WTC11 (cell line): ENCODE data around the gene UVRAG. TPM values are rescaled to one million over a fixed set of nuclear protein-coding genes. Genes with fewer than 3 reads are reported as not detected.

Source experiments
- ATAC-seq: fragments of 200-7000 bp; cut with Tn5 transposase; 2 replicates; pipeline ENCODE4 v1.10.0; 2021; ENCODE audit warnings: mild to moderate bottlenecking, moderate library complexity
- CTCF ChIA-PET: fragments of 300-600 bp; sonication (Branson Sonifier 250); formaldehyde crosslinking; loops from one replicate; lab custom pipeline; 2021; ENCODE audit warnings: antibody characterized with exemption; lab: Charles Lee
- POLR2A ChIA-PET: fragments of 350-600 bp; sonication (Branson Sonifier 250); formaldehyde crosslinking; loops from one replicate; lab custom pipeline; 2021; ENCODE audit warnings: antibody characterized with exemption; lab: Charles Lee
- DNase-seq: peaks from one replicate; pipeline ENCODE4 v3.0.0; 2021; ENCODE audit warnings: low spot score
- H3K27ac Mint-ChIP-seq: 2 replicates; pipeline ENCODE4 v1.8.0; 2021; ENCODE audit warnings: mixed read lengths
- H3K27me3 Mint-ChIP-seq: 2 replicates; pipeline ENCODE4 v1.8.0; 2021; ENCODE audit warnings: low read depth, mild to moderate bottlenecking, moderate library complexity, mixed read lengths
- H3K36me3 Mint-ChIP-seq: 2 replicates; pipeline ENCODE4 v1.8.0; 2021; ENCODE audit warnings: mixed read lengths
- H3K4me1 Mint-ChIP-seq: 2 replicates; pipeline ENCODE4 v1.8.0; 2022; ENCODE audit warnings: mixed read lengths
- H3K4me3 Mint-ChIP-seq: 2 replicates; pipeline ENCODE4 v1.8.0; 2021; ENCODE audit warnings: mild to moderate bottlenecking, moderate library complexity, mixed read lengths
- H3K9me3 Mint-ChIP-seq: 2 replicates; pipeline ENCODE4 v1.8.0; 2021; ENCODE audit warnings: mixed read lengths
- CREB1 ChIP-seq: sonication (generic); formaldehyde crosslinking; IDR thresholded peaks from 2 replicates; pipeline ENCODE4 v1.8.0; 2023; ENCODE audit warnings: mild to moderate bottlenecking, missing genetic modification reagents
- ELF4 ChIP-seq: sonication (generic); formaldehyde crosslinking; IDR thresholded peaks from 2 replicates; pipeline ENCODE4 v1.8.1; 2022; ENCODE audit warnings: low read depth, mild to moderate bottlenecking, moderate library complexity, missing genetic modification reagents
- FOXP1 ChIP-seq: sonication (generic); formaldehyde crosslinking; IDR thresholded peaks from 2 replicates; pipeline ENCODE4 v1.8.0; 2022; ENCODE audit warnings: missing genetic modification reagents, mild to moderate bottlenecking, moderate library complexity, borderline replicate concordance
- IRF2 ChIP-seq: sonication (generic); formaldehyde crosslinking; IDR thresholded peaks from 2 replicates; pipeline ENCODE4 v1.8.0; 2022; ENCODE audit warnings: low read depth, missing genetic modification reagents, borderline replicate concordance
- ZNF219 ChIP-seq: sonication (generic); formaldehyde crosslinking; IDR thresholded peaks from 2 replicates; pipeline ENCODE4 v1.8.0; 2023; ENCODE audit warnings: missing genetic modification reagents, mild to moderate bottlenecking, borderline replicate concordance
- total RNA-seq: library from RNA; stranded (reverse); gene quantifications from 3 replicates; pipeline ENCODE4 v1.2.3, GENCODE V29; 2021
- TF ChIP-seq, protein P1 (sequence below): sonication (generic); formaldehyde crosslinking; IDR thresholded peaks from 2 replicates; pipeline ENCODE4 v1.8.1; 2022; ENCODE audit warnings: low read depth, mild to moderate bottlenecking, moderate library complexity, missing genetic modification reagents, borderline replicate concordance
- TF ChIP-seq, protein P2 (sequence below): sonication (generic); formaldehyde crosslinking; IDR thresholded peaks from 2 replicates; pipeline ENCODE4 v1.8.0; 2022; ENCODE audit warnings: mild to moderate bottlenecking, missing genetic modification reagents
- TF ChIP-seq, protein P3 (sequence below): sonication (generic); formaldehyde crosslinking; IDR thresholded peaks from 2 replicates; pipeline ENCODE4 v1.8.1; 2023; ENCODE audit warnings: mild to moderate bottlenecking, moderate library complexity, missing genetic modification reagents
- TF ChIP-seq, protein P4 (sequence below): sonication (generic); formaldehyde crosslinking; IDR thresholded peaks from 2 replicates; pipeline ENCODE4 v1.8.1; 2023; ENCODE audit warnings: mild to moderate bottlenecking, missing genetic modification reagents, borderline replicate concordance
- TF ChIP-seq, protein P5 (sequence below): sonication (generic); formaldehyde crosslinking; IDR thresholded peaks from 2 replicates; pipeline ENCODE4 v1.8.0; 2023; ENCODE audit warnings: mild to moderate bottlenecking, missing genetic modification reagents

UVRAG gene
- total RNA-seq, 1 experiment from 2014 or later = 14.5 TPM

DNA sequence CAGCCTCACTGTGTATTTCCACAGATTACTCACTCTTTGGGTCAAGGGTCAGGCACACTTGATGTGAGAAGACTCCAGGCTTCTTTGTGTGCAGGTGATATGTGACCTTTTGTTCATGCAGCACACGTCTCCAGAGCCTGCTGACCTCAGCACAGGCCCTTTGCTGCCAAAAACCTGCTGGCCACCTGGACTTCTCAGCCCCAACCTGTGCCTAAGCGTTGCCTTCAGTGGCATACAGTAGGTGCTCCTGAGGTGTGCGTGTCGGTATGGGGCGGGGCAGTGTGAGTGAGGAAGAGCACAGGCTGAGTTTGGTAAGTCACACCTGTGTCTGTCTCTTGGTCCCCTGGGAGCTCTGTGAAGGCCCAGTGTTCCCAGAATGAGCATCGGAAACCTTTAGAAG lies 333.2 kb downstream of the UVRAG start (continued):
- TF ChIP-seq, protein P1, sequence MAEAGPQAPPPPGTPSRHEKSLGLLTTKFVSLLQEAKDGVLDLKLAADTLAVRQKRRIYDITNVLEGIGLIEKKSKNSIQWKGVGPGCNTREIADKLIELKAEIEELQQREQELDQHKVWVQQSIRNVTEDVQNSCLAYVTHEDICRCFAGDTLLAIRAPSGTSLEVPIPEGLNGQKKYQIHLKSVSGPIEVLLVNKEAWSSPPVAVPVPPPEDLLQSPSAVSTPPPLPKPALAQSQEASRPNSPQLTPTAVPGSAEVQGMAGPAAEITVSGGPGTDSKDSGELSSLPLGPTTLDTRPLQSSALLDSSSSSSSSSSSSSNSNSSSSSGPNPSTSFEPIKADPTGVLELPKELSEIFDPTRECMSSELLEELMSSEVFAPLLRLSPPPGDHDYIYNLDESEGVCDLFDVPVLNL (CRISPR knock-in tag) = no peak
- TF ChIP-seq, protein P2, sequence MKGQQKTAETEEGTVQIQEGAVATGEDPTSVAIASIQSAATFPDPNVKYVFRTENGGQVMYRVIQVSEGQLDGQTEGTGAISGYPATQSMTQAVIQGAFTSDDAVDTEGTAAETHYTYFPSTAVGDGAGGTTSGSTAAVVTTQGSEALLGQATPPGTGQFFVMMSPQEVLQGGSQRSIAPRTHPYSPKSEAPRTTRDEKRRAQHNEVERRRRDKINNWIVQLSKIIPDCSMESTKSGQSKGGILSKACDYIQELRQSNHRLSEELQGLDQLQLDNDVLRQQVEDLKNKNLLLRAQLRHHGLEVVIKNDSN (CRISPR knock-in tag) = no peak
- no peak for TF ChIP-seq ZNF219 (CRISPR knock-in tag)
- TF ChIP-seq, all 79 proteins: peak for 0

DNA sequence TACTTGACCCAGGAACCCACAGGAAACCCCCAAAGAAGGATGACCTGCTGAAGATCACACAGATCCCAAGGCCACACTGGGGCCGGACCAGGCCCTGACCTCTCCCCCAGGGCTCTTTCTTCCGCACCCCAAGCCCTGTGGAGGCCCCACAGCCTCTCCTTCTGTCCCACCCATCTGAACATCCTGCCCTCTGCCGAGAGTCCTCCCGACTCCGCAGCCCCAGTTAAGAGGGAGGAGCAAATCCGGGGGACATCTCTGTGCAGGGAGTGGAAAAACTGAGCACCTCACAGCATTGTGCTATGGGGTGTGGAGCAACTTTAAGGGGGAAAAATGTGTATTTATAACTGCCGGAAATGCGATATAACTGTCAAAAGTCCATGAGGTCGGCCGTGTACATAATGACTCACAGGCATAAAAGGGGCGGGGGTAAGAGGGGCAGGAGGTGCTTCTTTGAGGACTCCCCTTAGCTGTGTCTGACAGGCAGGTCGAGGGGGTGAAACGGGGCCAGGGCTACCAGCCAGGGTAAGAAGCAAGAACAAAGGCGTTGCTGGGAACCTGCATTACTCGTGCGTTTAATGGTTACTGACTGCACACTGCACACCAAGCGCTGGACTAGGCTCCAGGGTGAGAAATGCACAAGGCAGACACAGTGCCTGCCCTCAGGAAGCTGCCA lies 334.1 kb downstream of the UVRAG start:
- ATAC-seq (no peak), DNase-seq (no peak)
- no peak for TF ChIP-seq IRF2 (CRISPR knock-in tag)
- TF ChIP-seq, protein P3, sequence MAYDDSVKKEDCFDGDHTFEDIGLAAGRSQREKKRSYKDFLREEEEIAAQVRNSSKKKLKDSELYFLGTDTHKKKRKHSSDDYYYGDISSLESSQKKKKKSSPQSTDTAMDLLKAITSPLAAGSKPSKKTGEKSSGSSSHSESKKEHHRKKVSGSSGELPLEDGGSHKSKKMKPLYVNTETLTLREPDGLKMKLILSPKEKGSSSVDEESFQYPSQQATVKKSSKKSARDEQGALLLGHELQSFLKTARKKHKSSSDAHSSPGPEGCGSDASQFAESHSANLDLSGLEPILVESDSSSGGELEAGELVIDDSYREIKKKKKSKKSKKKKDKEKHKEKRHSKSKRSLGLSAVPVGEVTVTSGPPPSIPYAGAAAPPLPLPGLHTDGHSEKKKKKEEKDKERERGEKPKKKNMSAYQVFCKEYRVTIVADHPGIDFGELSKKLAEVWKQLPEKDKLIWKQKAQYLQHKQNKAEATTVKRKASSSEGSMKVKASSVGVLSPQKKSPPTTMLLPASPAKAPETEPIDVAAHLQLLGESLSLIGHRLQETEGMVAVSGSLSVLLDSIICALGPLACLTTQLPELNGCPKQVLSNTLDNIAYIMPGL = no peak
- POLR2A ChIA-PET = no interaction called here
- Mint-ChIP-seq H3K4me3 (no peak overlapping the region), H3K27me3 (peaks cover 22% of the 10 kb centered on the region), H3K36me3 (no peaks in the 10 kb centered on the region), H3K9me3 (no peaks in the 10 kb centered on the region), H3K4me1 (peaks cover 13% of the 10 kb centered on the region), H3K27ac (no peak overlapping the region)
- CTCF ChIA-PET = interaction anchor here (2.5 kb wide), 1 partner anchor 59 kb away, joined by 10 read pairs; no protein-coding TSS in a partner anchor

DNA sequence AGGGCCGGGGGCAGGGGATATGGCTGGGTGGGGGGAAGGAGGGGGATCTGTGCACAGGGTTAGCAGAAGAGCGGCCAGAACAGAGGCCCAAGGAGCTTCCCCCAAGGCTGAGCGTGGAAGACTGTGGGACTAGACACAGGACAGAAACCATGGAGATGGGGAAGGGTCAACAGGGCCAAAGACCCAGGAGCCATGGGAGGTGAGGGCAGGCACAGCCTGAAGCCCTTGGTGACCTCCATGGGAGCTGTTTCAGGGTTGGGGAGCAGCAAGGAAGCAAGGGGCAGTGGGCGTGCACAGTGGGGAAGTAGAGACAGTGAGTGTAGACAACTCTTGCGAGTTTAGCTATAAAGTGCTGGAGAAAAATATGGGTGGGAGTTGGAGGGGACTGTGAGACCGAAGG lies 334.7 kb downstream of the UVRAG start:
- ATAC-seq (no peak), DNase-seq (no peak)
- Mint-ChIP-seq H3K9me3 (no peaks in the 10 kb centered on the region), H3K27ac (no peak overlapping the region), H3K36me3 (no peaks in the 10 kb centered on the region), H3K27me3 (peaks cover 22% of the 10 kb centered on the region), H3K4me3 (no peak overlapping the region), H3K4me1 (peaks cover 13% of the 10 kb centered on the region)
- TF ChIP-seq FOXP1 (CRISPR knock-in tag) (no peak), ELF4 (CRISPR knock-in tag) (no peak), CREB1 (no peak)
- TF ChIP-seq, protein P4, sequence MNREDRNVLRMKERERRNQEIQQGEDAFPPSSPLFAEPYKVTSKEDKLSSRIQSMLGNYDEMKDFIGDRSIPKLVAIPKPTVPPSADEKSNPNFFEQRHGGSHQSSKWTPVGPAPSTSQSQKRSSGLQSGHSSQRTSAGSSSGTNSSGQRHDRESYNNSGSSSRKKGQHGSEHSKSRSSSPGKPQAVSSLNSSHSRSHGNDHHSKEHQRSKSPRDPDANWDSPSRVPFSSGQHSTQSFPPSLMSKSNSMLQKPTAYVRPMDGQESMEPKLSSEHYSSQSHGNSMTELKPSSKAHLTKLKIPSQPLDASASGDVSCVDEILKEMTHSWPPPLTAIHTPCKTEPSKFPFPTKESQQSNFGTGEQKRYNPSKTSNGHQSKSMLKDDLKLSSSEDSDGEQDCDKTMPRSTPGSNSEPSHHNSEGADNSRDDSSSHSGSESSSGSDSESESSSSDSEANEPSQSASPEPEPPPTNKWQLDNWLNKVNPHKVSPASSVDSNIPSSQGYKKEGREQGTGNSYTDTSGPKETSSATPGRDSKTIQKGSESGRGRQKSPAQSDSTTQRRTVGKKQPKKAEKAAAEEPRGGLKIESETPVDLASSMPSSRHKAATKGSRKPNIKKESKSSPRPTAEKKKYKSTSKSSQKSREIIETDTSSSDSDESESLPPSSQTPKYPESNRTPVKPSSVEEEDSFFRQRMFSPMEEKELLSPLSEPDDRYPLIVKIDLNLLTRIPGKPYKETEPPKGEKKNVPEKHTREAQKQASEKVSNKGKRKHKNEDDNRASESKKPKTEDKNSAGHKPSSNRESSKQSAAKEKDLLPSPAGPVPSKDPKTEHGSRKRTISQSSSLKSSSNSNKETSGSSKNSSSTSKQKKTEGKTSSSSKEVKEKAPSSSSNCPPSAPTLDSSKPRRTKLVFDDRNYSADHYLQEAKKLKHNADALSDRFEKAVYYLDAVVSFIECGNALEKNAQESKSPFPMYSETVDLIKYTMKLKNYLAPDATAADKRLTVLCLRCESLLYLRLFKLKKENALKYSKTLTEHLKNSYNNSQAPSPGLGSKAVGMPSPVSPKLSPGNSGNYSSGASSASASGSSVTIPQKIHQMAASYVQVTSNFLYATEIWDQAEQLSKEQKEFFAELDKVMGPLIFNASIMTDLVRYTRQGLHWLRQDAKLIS (CRISPR knock-in tag) = no peak
- TF ChIP-seq, protein P5, sequence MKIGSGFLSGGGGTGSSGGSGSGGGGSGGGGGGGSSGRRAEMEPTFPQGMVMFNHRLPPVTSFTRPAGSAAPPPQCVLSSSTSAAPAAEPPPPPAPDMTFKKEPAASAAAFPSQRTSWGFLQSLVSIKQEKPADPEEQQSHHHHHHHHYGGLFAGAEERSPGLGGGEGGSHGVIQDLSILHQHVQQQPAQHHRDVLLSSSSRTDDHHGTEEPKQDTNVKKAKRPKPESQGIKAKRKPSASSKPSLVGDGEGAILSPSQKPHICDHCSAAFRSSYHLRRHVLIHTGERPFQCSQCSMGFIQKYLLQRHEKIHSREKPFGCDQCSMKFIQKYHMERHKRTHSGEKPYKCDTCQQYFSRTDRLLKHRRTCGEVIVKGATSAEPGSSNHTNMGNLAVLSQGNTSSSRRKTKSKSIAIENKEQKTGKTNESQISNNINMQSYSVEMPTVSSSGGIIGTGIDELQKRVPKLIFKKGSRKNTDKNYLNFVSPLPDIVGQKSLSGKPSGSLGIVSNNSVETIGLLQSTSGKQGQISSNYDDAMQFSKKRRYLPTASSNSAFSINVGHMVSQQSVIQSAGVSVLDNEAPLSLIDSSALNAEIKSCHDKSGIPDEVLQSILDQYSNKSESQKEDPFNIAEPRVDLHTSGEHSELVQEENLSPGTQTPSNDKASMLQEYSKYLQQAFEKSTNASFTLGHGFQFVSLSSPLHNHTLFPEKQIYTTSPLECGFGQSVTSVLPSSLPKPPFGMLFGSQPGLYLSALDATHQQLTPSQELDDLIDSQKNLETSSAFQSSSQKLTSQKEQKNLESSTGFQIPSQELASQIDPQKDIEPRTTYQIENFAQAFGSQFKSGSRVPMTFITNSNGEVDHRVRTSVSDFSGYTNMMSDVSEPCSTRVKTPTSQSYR (CRISPR knock-in tag) = no peak
- CTCF ChIA-PET = interaction anchor here (1.1 to 2.5 kb wide), 2 partner anchors 59 to 253 kb away, joined by 4 to 10 read pairs; no protein-coding TSS in a partner anchor
- POLR2A ChIA-PET = no interaction called here
